Activated B cell treated with CpG ODN at 0.5 μM for 24 hours (primary cell): Measurements from ENCODE around the gene SLC38A11. TPM values are rescaled to one million over a fixed set of nuclear protein-coding genes. Genes with fewer than 3 reads are reported as not detected.
"Not testable (repeated sequence)": the region's sequence is repeated elsewhere in the genome, so short reads cannot be mapped to it uniquely, and the experiment has no call there.

Experiments
- ATAC-seq: fragments of 200-7000 bp; cut with Tn5 transposase; one replicate; pipeline ENCODE4 v1.10.0; 2021; ENCODE audit warnings: low read depth, mild to moderate bottlenecking, moderate library complexity
- CTCF ChIA-PET: fragments of 350-600 bp; sonication (Branson Sonifier 250); formaldehyde crosslinking; loops from one replicate; lab custom pipeline; 2021; ENCODE audit warnings: antibody characterized with exemption; lab: Charles Lee
- POLR2A ChIA-PET: fragments of 350-600 bp; sonication (Branson Sonifier 250); formaldehyde crosslinking; loops from one replicate; lab custom pipeline; 2021; ENCODE audit warnings: antibody characterized with exemption; lab: Charles Lee
- DNase-seq: peaks from one replicate; pipeline ENCODE4 v3.0.0; 2022
- H3K27ac Mint-ChIP-seq: one replicate; pipeline ENCODE4 v1.8.0; 2020; ENCODE audit warnings: mixed read lengths
- H3K27me3 Mint-ChIP-seq: one replicate; pipeline ENCODE4 v1.8.0; 2021; ENCODE audit warnings: mixed read lengths
- H3K36me3 Mint-ChIP-seq: one replicate; pipeline ENCODE4 v1.8.0; 2021; ENCODE audit warnings: low read depth, mixed read lengths
- H3K4me1 Mint-ChIP-seq: one replicate; pipeline ENCODE4 v1.8.0; 2021; ENCODE audit warnings: mixed read lengths
- H3K4me3 Mint-ChIP-seq: one replicate; pipeline ENCODE4 v1.8.0; 2020; ENCODE audit warnings: mild to moderate bottlenecking, mixed read lengths
- H3K9me3 Mint-ChIP-seq: one replicate; pipeline ENCODE4 v1.8.0; 2020; ENCODE audit warnings: mixed read lengths
- CTCF ChIP-seq: fragments of 200-600 bp; IDR thresholded peaks from one replicate; pipeline ENCODE4 v1.8.0; 2022; ENCODE audit warnings: antibody characterized with exemption, mild to moderate bottlenecking
- intact Hi-C: fragments of 100-400 bp; cut with micrococcal nuclease; formaldehyde crosslinking; loops from one replicate; pipeline ENCODE4 v1.15.1; 2024
- total RNA-seq: library from RNA; stranded (reverse); gene quantifications from 2 replicates; pipeline ENCODE4 v1.2.3, GENCODE V29; 2022

SLC38A11 gene
- total RNA-seq, 1 donor from 2014 or later: 2.6 TPM

- Mint-ChIP-seq H3K4me1 (peaks cover 41% of the 10 kb centered on the region), H3K4me3 (no peak overlapping the region), H3K27ac (peak overlapping the region; percentile 43), H3K36me3 (no peaks in the 10 kb centered on the region), H3K27me3 (no peaks in the 10 kb centered on the region), H3K9me3 (peaks cover 3% of the 10 kb centered on the region)
- no peak for TF ChIP-seq CTCF
- POLR2A ChIA-PET: interaction anchor here (1.9 kb wide), 1 partner anchor 9 kb away, joined by 4 read pairs; no protein-coding TSS in a partner anchor
- intact Hi-C loops: loop anchor here (2.0 kb wide), 2 partner anchors 29 to 45 kb away; no protein-coding TSS in a partner anchor
- CTCF ChIA-PET: no interaction called here
- DNase-seq: no peak
- ATAC-seq: no peak
These were observed 87.4 kb downstream of the SLC38A11 start for GRCh38 chr2:164867779-164868397.

- H3K36me3 Mint-ChIP-seq, DNase-seq, H3K9me3 Mint-ChIP-seq, H3K27me3 Mint-ChIP-seq: not testable (repeated sequence)
- ChIA-PET CTCF (interaction anchor here (1.3 kb wide), 1 partner anchor 128 kb away, joined by 3 read pairs; no protein-coding TSS in a partner anchor), POLR2A (interaction anchor here (1.9 to 3.8 kb wide), 2 partner anchors 11 to 24 kb away, joined by 4 to 15 read pairs; partner anchors contain the start of gene COBLL1)
- H3K4me1 Mint-ChIP-seq: peaks cover 41% of the 10 kb centered on the region
- H3K4me3 Mint-ChIP-seq: peak overlapping the region; percentile 52
- H3K27ac Mint-ChIP-seq: peak overlapping the region; percentile 96
- ATAC-seq: peak; percentile 92
- intact Hi-C loops: loop anchor here (1.0 to 2.0 kb wide), 5 partner anchors 24 to 129 kb away; no protein-coding TSS in a partner anchor
These were observed 88.9 kb downstream of the SLC38A11 start for GRCh38 chr2:164866381-164866780.

GRCh38 chr2:164860694-164861042, 94.7 kb downstream of the SLC38A11 start:
- Mint-ChIP-seq H3K27me3 (no peaks in the 10 kb centered on the region), H3K4me3 (no peak overlapping the region), H3K9me3 (peaks cover 3% of the 10 kb centered on the region), H3K36me3 (no peaks in the 10 kb centered on the region), H3K27ac (no peak overlapping the region), H3K4me1 (peaks cover 9% of the 10 kb centered on the region)
- ChIA-PET POLR2A (interaction anchor here (1.0 kb wide), 1 partner anchor 10 kb away, joined by 3 read pairs; no protein-coding TSS in a partner anchor), CTCF (interaction anchor here (1.4 kb wide), 1 partner anchor 19 kb away, joined by 3 read pairs; the partner anchor contains the start of gene COBLL1)
- no peak for TF ChIP-seq CTCF
- ATAC-seq: no peak
- intact Hi-C loops: no loop called here
- no peak for DNase-seq

GRCh38 chr2:164859906-164860693, 95.2 kb downstream of the SLC38A11 start:
- CTCF ChIA-PET: interaction anchor here (0.8 to 1.4 kb wide), 3 partner anchors 18 to 19 kb away, joined by 3 read pairs; partner anchors contain the start of gene COBLL1
- H3K4me1 Mint-ChIP-seq, H3K27me3 Mint-ChIP-seq, intact Hi-C loops, DNase-seq, H3K4me3 Mint-ChIP-seq, H3K36me3 Mint-ChIP-seq, H3K9me3 Mint-ChIP-seq, H3K27ac Mint-ChIP-seq, ATAC-seq: not testable (repeated sequence)
- POLR2A ChIA-PET: interaction anchor here (0.6 to 1.1 kb wide), 2 partner anchors 18 to 82 kb away, joined by 4 to 8 read pairs; partner anchors contain the start of gene COBLL1

- Mint-ChIP-seq H3K36me3 (no peaks in the 10 kb centered on the region), H3K4me1 (no peaks in the 10 kb centered on the region), H3K9me3 (no peaks in the 10 kb centered on the region), H3K27ac (no peak overlapping the region), H3K27me3 (no peaks in the 10 kb centered on the region), H3K4me3 (no peak overlapping the region)
- CTCF ChIA-PET: interaction anchor here (0.8 to 1.0 kb wide), 2 partner anchors 17 to 18 kb away, joined by 3 read pairs; partner anchors contain the start of gene COBLL1
- POLR2A ChIA-PET: interaction anchor here (0.6 to 1.1 kb wide), 2 partner anchors 17 to 83 kb away, joined by 4 to 8 read pairs; partner anchors contain the start of gene COBLL1
- intact Hi-C loops: no loop called here
- TF ChIP-seq CTCF: no peak
- no peak for DNase-seq
- no peak for ATAC-seq
These were observed 96.0 kb downstream of the SLC38A11 start for GRCh38 chr2:164859251-164859818.
